Measurements from ENCODE around the gene CANT1. TPM values are rescaled to one million over a fixed set of nuclear protein-coding genes. Genes with fewer than 3 reads are reported as not detected.

Gene CANT1
- total and polyA plus RNA-seq, 2 donors, result 20.9 to 32.1 TPM

- Histone ChIP-seq H3K36me3 (ENCODE audit: insufficient read depth) (no peaks in the 10 kb centered on the region), H3K4me1 (ENCODE audit: insufficient read depth) (no peaks in the 10 kb centered on the region), H3K4me3 (ENCODE audit: low read depth, low read length) (no peak overlapping the region), H3K27ac (ENCODE audit: low read depth) (no peak overlapping the region)
- WGBS, result 93% methylated on average over 3 of the region's 3 CpGs
- DNase-seq (ENCODE audit: extremely low spot score), result no peak
Observed at GRCh38 chr17:79018370-79018695, 8.8 kb upstream of the CANT1 start.

- Histone ChIP-seq H3K4me1 (ENCODE audit: insufficient read depth) (no peaks in the 10 kb centered on the region), H3K27ac (ENCODE audit: low read depth) (no peak overlapping the region), H3K36me3 (ENCODE audit: insufficient read depth) (no peaks in the 10 kb centered on the region), H3K4me3 (ENCODE audit: low read depth, low read length) (no peak overlapping the region)
- DNase-seq (ENCODE audit: extremely low spot score), result no peak
- WGBS, result 71% methylated on average over 6 of the region's 6 CpGs
Observed at GRCh38 chr17:79017546-79018369, 8.2 kb upstream of the CANT1 start.

DNA sequence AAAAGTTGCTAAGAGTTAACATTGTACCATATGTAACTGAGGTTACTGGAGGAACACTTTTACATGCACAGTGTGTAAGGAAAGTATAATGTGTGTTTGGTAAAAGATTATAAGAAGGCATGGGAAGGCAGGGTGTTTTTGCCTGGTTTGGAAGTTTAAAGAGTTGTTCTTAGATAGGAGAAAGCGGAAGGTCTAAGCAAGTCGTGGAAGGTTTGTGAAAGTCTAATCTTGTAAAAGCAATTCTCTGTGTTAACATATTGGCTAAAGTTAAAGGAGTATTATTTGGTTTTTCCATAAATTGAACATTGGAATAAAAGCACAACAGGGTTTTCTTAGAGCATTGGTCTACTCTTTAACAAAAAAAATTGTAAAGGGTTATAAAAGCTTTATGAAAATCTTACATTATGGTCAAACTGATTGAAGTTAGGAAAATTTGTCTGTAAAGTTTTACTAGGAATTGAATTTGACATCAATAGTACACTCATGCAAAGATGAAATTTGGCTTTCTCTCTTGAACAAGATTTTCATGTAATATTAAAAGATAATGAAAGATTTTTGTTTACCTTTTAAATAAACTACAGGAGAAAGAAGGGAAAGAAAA lies 4.7 kb upstream of the CANT1 start:
- H3K4me1 ChIP-seq (ENCODE audit: insufficient read depth), result no peaks in the 10 kb centered on the region
- no peak overlapping the region for H3K27ac ChIP-seq (ENCODE audit: low read depth)
- H3K36me3 ChIP-seq (ENCODE audit: insufficient read depth), result no peaks in the 10 kb centered on the region
- DNase-seq (ENCODE audit: extremely low spot score), result no peak
- WGBS, result 80% methylated on average over 2 of the region's 2 CpGs
- no peak overlapping the region for H3K4me3 ChIP-seq (ENCODE audit: low read depth, low read length)

DNA sequence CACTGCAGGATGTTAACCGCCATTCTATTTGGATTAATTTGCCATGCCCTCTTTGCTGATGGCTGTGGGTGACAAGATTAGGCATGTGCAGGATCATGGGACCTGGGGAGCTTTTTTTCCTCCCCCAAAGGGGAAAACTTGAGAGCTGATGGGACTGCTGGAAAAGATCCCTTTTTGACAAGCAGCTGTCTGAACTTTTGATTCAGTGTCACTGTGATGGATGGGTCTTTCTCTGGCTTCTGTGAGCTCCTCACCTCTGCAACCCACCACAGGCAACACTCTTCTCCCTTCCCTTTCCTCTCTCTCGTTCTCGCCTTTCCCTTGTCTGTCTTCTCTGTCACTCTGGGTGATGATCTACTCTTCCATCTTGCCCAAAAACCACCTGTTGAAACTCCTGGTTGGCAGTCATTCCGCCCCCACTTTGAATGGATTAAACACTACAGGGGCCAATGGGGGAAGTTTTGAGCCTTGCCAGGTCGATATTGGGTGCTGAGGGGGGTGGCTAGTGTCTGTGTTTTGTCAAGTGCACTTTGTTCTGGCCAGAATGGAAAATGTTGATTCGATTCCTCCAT lies 3.1 kb upstream of the CANT1 start:
- no peak overlapping the region for H3K4me3 ChIP-seq (ENCODE audit: low read depth, low read length)
- DNase-seq (ENCODE audit: extremely low spot score), result no peak
- no peaks in the 10 kb centered on the region for H3K4me1 ChIP-seq (ENCODE audit: insufficient read depth)
- H3K36me3 ChIP-seq (ENCODE audit: insufficient read depth), result no peaks in the 10 kb centered on the region
- 72% methylated on average over 6 of the region's 6 CpGs for WGBS
- no peak overlapping the region for H3K27ac ChIP-seq (ENCODE audit: low read depth)

DNA sequence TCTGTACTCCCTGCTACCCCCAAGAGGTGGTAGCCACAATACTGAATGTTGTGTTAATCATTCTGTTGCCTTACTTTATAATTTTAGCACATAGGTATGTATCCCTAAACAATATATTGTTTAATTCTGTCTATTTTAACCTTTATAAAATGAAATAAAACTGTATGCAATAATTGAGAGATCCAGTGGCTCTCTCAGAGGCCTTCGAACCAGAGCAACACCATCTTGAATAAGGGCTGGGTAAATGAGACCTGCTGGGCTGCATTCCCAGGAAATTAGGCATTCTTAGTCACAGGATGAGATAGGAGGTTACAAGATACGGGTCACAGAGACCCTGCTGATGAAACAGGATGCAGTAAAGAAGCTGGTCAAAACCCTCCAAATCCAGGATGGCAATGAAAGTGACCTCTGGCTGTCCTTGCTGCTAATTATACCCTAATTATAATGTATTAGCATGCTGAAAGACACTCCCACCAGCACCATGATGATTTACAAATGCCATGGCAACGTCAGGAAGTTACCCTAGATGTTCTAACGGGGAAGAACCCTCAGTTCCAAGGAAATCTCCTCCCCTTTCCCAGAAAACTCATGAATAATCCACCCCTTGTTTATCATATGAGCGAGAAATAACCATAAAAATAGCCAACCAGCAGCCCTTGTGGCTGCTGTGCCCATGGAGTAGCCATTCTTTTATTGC lies 2.0 kb upstream of the CANT1 start:
- H3K4me1 ChIP-seq (ENCODE audit: insufficient read depth), result no peaks in the 10 kb centered on the region
- DNase-seq (ENCODE audit: extremely low spot score), result no peak
- 73% methylated on average over 5 of the region's 5 CpGs for WGBS
- no peaks in the 10 kb centered on the region for H3K36me3 ChIP-seq (ENCODE audit: insufficient read depth)
- no peak overlapping the region for H3K27ac ChIP-seq (ENCODE audit: low read depth)
- H3K4me3 ChIP-seq (ENCODE audit: low read depth, low read length), result no peak overlapping the region

GRCh38 chr17:79010304-79010646 lies 711 bp upstream of the CANT1 start:
- H3K4me1 ChIP-seq (ENCODE audit: insufficient read depth), result no peaks in the 10 kb centered on the region
- no peak for DNase-seq (ENCODE audit: extremely low spot score)
- H3K36me3 ChIP-seq (ENCODE audit: insufficient read depth), result no peaks in the 10 kb centered on the region
- WGBS, result 57% methylated on average over 7 of the region's 7 CpGs
- peak overlapping the region; percentile 98 for H3K4me3 ChIP-seq (ENCODE audit: low read depth, low read length)
- H3K27ac ChIP-seq (ENCODE audit: low read depth), result no peak overlapping the region

- Histone ChIP-seq H3K4me1 (ENCODE audit: insufficient read depth) (no peaks in the 10 kb centered on the region), H3K36me3 (ENCODE audit: insufficient read depth) (no peaks in the 10 kb centered on the region), H3K27ac (ENCODE audit: low read depth) (no peak overlapping the region), H3K4me3 (ENCODE audit: low read depth, low read length) (peak overlapping the region; percentile 98)
- WGBS, result 37% methylated on average over 7 of the region's 7 CpGs
- no peak for DNase-seq (ENCODE audit: extremely low spot score)
Observed at GRCh38 chr17:79008666-79009387, 737 bp downstream of the CANT1 start.

DNA sequence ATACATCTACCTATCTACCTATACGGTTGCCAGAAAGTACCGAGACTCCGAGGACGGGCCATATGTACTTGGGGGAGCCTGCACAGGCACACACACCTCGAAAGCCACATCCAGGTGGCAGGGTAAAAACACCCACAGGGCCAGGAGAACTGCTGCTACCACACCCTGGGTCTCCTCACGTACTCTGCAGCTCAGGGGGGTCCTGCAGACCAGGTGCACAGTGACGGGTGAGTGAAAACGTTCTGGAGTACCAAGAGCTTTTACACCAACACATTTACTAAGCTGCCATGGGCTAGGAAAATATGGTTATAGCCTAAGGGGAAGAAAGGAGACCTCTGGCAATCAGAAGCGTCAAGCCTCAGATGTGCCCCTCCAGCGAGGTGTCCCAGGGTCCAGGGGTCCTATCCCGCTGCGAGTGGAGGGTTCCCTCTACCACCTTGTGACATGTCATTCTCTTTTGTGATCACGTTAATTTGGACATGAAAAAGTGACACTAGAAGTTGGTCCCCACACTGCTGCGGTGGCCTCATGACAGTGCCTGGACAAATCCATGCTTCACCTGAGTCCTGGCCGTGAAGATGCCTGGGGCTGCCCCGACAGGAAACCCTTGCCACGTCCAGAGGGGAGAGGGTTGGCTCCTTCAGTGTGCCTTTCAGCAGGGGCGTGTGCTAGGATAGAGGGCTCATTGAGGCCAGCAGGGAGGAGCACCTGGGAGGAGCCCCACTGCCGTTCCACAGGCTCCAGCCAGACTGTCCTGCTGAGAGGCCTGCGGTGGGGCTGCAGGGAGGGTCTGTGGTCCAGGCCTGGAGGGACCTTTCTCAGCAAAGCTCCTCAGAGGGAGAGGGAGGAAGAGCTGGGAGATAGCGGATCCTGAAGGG lies 1.8 kb downstream of the CANT1 start:
- Histone ChIP-seq H3K4me1 (ENCODE audit: insufficient read depth) (no peaks in the 10 kb centered on the region), H3K36me3 (ENCODE audit: insufficient read depth) (no peaks in the 10 kb centered on the region), H3K27ac (ENCODE audit: low read depth) (no peak overlapping the region), H3K4me3 (ENCODE audit: low read depth, low read length) (no peak overlapping the region)
- WGBS, result 82% methylated on average over 21 of the region's 21 CpGs
- DNase-seq (ENCODE audit: extremely low spot score), result no peak

- Histone ChIP-seq H3K4me1 (ENCODE audit: insufficient read depth) (no peaks in the 10 kb centered on the region), H3K4me3 (ENCODE audit: low read depth, low read length) (no peak overlapping the region), H3K36me3 (ENCODE audit: insufficient read depth) (no peaks in the 10 kb centered on the region), H3K27ac (ENCODE audit: low read depth) (no peak overlapping the region)
- DNase-seq (ENCODE audit: extremely low spot score), result no peak
- 84% methylated on average over 19 of the region's 19 CpGs for WGBS
Observed at GRCh38 chr17:79006794-79007503, 2.6 kb downstream of the CANT1 start.

- H3K27ac ChIP-seq (ENCODE audit: low read depth), result no peak overlapping the region
- H3K36me3 ChIP-seq (ENCODE audit: insufficient read depth), result no peaks in the 10 kb centered on the region
- no peak for DNase-seq (ENCODE audit: extremely low spot score)
- no peak overlapping the region for H3K4me3 ChIP-seq (ENCODE audit: low read depth, low read length)
- WGBS, result 89% methylated on average over 8 of the region's 8 CpGs
- H3K4me1 ChIP-seq (ENCODE audit: insufficient read depth), result no peaks in the 10 kb centered on the region
Observed at GRCh38 chr17:79006046-79006445, 3.5 kb downstream of the CANT1 start.

- 80% methylated on average over 12 of the region's 12 CpGs for WGBS
- Histone ChIP-seq H3K27ac (ENCODE audit: low read depth) (no peak overlapping the region), H3K36me3 (ENCODE audit: insufficient read depth) (no peaks in the 10 kb centered on the region), H3K4me3 (ENCODE audit: low read depth, low read length) (no peak overlapping the region), H3K4me1 (ENCODE audit: insufficient read depth) (no peaks in the 10 kb centered on the region)
- DNase-seq (ENCODE audit: extremely low spot score), result no peak
Observed at GRCh38 chr17:79005063-79005861, 4.3 kb downstream of the CANT1 start.
